PC-9 (cell line): Measurements from ENCODE around the gene MUC5AC.

Experiments used
- EZH2 ChIP-seq: fragments of 200-600 bp; sonication (generic); IDR thresholded peaks from 2 replicates; pipeline ENCODE4 v1.8.0; 2017; ENCODE audit warnings: antibody characterized with exemption, low read depth
- TF ChIP-seq, protein P1 (sequence below): fragments of 200-600 bp; sonication (generic); conservative IDR thresholded peaks from 2 replicates; pipeline ENCODE4 v1.6.1; 2017; ENCODE audit warnings: mixed run types, antibody characterized with exemption, mild to moderate bottlenecking, moderate library complexity

DNA sequence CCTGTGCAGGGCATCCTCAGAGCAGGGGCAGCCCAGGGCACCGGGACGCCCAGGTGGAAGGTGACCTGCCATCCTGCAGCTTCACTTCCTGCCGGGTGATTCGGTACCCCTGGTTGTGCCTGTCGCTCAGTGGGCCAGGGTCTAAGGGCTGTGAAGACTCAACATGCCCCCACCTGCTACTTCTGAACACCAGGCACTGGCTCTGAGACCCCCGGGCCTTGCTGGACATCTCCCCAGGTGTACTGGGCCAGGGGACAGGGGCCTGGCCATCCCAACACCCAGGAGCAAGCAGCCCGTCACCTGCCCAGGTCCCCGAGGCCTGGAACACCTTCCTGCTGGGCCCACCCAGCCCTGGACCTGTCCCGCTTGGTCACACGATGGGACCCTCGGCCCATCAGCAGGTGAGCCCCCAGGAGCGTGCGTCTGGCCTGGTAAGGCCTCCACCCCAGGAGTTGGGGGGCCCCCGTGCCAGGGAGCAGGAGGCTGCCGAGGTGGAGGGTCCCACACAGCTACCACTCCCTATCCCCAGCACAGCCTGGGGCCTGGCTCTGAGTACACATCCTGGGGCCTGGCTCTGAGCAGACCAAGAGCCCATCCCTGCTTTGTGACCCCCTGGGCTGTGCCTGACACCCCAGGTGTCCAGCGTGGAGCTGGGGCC is 61.2 kb downstream of the MUC5AC start:
- TF ChIP-seq, protein P1, sequence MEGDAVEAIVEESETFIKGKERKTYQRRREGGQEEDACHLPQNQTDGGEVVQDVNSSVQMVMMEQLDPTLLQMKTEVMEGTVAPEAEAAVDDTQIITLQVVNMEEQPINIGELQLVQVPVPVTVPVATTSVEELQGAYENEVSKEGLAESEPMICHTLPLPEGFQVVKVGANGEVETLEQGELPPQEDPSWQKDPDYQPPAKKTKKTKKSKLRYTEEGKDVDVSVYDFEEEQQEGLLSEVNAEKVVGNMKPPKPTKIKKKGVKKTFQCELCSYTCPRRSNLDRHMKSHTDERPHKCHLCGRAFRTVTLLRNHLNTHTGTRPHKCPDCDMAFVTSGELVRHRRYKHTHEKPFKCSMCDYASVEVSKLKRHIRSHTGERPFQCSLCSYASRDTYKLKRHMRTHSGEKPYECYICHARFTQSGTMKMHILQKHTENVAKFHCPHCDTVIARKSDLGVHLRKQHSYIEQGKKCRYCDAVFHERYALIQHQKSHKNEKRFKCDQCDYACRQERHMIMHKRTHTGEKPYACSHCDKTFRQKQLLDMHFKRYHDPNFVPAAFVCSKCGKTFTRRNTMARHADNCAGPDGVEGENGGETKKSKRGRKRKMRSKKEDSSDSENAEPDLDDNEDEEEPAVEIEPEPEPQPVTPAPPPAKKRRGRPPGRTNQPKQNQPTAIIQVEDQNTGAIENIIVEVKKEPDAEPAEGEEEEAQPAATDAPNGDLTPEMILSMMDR, result no peak
- no peak for TF ChIP-seq EZH2
